Mucosa of descending colon (tissue), 3 donors: ENCODE data around the gene NLRP9. TPM values are rescaled to one million over a fixed set of nuclear protein-coding genes. Genes with fewer than 3 reads are reported as not detected.

Experiments
- ATAC-seq: fragments of 200-7000 bp; cut with Tn5 transposase; one replicate; pipeline ENCODE4 v1.9.1; 2020; ENCODE audit warnings: mild to moderate bottlenecking, moderate library complexity
- DNase-seq, 3 donors: peaks; one replicate each; pipeline ENCODE4 v3.0.0-alpha.2; 2020
- H3K36me3 ChIP-seq: fragments of 200-600 bp; one replicate; pipeline ENCODE4 v1.8.0; 2021; ENCODE audit warnings: low read depth, mild to moderate bottlenecking
- H3K4me1 ChIP-seq: fragments of 200-600 bp; one replicate; pipeline ENCODE4 v1.8.0; 2021; ENCODE audit warnings: low read depth, mild to moderate bottlenecking
- H3K4me3 ChIP-seq: fragments of 200-600 bp; one replicate; pipeline ENCODE4 v1.8.0; 2021; ENCODE audit warnings: mild to moderate bottlenecking
- H3K9me3 ChIP-seq: fragments of 200-600 bp; one replicate; pipeline ENCODE4 v1.8.0; 2021; ENCODE audit warnings: mild to moderate bottlenecking
- intact Hi-C, 2 donors: fragments of 100-400 bp; cut with DNase I in 1 of 2; cut with micrococcal nuclease in 1 of 2; formaldehyde crosslinking; loops; one replicate each; pipeline versions ENCODE4 v1.11.0 to v1.11.1; 2022; cut with DNase I, micrococcal nuclease
- total RNA-seq, 3 donors: library from RNA; stranded (reverse); fragmentation: NEBNext Ultra II Directional in 2 of 3; extraction: Animal tissue kit (Norgen Biotek cat#: 25700) in 2 of 3; gene quantifications; one replicate each; pipeline versions ENCODE4 v1.2.1 to v1.2.4, GENCODE V29; 2021 to 2023
- TF ChIP-seq, protein P1 (sequence below): fragments of 200-600 bp; IDR thresholded peaks from one replicate; pipeline ENCODE4 v1.8.0; 2022; ENCODE audit warnings: antibody characterized with exemption, mild to moderate bottlenecking
- donor health status: DM: no; HTN: no; CAD: no; lungs with moderate emphysema.
- donor health status: DM: no; HTN: no; CAD: no.
- donor health status: DM: no; HTN: yes; CAD: no.

The NLRP9 gene
- total RNA-seq, 3 donors from 2014 or later: not detected

DNA sequence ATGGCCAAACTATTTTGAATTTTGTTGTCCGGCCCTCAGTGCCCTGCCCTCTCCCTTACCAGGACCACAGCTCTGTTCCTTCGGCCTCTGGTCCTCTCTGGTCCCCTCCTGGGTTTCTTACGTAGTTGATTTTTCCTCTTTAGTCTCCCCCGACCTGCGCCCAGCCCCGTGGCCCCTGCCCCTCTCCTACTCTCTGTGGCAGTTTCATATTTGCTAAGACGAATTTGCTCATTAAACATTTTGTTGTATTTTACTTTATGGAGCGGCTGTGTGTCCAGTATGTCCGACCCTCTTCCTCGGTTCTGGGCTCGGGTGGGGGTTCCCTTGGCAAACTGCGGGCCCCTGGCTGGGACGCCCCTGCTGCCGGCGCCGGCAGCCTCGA lies 63.8 kb downstream of the NLRP9 start:
- H3K4me1 ChIP-seq: peaks cover 37% of the 10 kb centered on the region
- TF ChIP-seq, protein P1, sequence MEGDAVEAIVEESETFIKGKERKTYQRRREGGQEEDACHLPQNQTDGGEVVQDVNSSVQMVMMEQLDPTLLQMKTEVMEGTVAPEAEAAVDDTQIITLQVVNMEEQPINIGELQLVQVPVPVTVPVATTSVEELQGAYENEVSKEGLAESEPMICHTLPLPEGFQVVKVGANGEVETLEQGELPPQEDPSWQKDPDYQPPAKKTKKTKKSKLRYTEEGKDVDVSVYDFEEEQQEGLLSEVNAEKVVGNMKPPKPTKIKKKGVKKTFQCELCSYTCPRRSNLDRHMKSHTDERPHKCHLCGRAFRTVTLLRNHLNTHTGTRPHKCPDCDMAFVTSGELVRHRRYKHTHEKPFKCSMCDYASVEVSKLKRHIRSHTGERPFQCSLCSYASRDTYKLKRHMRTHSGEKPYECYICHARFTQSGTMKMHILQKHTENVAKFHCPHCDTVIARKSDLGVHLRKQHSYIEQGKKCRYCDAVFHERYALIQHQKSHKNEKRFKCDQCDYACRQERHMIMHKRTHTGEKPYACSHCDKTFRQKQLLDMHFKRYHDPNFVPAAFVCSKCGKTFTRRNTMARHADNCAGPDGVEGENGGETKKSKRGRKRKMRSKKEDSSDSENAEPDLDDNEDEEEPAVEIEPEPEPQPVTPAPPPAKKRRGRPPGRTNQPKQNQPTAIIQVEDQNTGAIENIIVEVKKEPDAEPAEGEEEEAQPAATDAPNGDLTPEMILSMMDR: no peak
- H3K36me3 ChIP-seq: peaks cover 5% of the 10 kb centered on the region
- H3K9me3 ChIP-seq: no peaks in the 10 kb centered on the region
- intact Hi-C loops: no loop called here
- no peak for ATAC-seq
- H3K4me3 ChIP-seq: no peak overlapping the region
- no peak for DNase-seq

DNA sequence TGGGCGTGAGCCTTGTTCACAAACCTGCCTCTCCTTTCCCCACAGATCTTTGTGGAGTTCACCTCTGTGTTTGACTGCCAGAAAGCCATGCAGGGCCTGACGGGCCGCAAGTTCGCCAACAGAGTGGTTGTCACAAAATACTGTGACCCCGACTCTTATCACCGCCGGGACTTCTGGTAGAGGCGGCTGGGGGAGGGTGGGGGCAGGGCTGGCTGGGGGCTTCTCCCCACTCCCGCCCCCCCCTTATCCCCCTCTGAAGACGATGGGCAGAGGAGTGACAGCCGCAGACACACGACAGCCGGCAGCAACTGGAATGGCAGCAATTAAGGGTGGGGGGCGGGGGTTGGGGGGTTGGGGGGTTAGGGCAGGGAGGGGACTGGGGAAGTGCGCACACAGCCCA lies 64.3 kb downstream of the NLRP9 start:
- Histone ChIP-seq H3K4me3 (no peak overlapping the region), H3K9me3 (no peaks in the 10 kb centered on the region), H3K36me3 (peaks cover 3% of the 10 kb centered on the region), H3K4me1 (peaks cover 32% of the 10 kb centered on the region)
- intact Hi-C loops: no loop called here
- TF ChIP-seq, protein P1: no peak
- no peak for ATAC-seq
- no peak for DNase-seq

DNA sequence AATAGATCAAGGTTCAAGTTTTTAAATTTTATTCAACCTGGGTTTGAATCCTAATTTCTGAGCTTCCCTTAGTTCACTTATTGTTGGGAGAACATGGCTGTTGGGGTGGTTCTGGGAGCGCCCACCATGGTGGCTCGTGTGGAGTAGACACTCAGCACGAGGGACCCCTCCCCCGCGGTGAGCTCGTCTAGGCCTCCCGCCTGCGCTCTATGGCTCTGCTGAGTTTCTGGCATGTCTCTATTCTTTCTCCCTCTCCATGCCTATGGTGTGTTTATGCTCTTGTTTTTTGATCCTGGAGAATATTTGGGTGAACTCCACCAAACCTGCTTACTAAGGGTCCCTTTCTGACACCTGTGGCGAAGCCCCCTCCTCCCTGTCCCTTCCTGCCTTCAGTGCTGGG lies 64.7 kb downstream of the NLRP9 start:
- Histone ChIP-seq H3K4me3 (no peak overlapping the region), H3K9me3 (no peaks in the 10 kb centered on the region), H3K4me1 (peaks cover 28% of the 10 kb centered on the region), H3K36me3 (no peaks in the 10 kb centered on the region)
- DNase-seq: no peak
- intact Hi-C loops: no loop called here
- ATAC-seq: no peak
- TF ChIP-seq, protein P1: no peak

DNA sequence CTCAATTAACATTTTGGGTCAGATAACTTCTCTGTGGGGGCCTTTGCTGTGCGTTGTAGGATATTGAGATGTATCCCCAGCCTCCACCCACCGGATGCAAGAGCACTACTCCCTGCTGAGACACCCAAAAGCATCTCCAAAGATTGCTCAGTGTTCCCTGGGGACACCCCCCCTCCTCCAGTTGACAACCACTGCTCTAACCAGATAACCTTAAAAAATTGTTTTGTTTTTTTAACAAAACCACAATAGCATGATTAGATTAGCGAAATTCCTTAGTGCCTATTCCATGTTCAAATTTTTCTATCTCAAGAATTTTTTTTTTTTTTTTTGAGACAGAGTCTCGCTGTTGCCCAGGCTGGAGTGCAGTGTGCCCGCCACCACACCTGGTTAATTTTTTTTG lies 65.8 kb downstream of the NLRP9 start:
- Histone ChIP-seq H3K4me1 (peaks cover 21% of the 10 kb centered on the region), H3K9me3 (no peaks in the 10 kb centered on the region), H3K4me3 (no peak overlapping the region), H3K36me3 (no peaks in the 10 kb centered on the region)
- DNase-seq: no peak
- no peak for ATAC-seq
- intact Hi-C loops: no loop called here
- TF ChIP-seq, protein P1: no peak

DNA sequence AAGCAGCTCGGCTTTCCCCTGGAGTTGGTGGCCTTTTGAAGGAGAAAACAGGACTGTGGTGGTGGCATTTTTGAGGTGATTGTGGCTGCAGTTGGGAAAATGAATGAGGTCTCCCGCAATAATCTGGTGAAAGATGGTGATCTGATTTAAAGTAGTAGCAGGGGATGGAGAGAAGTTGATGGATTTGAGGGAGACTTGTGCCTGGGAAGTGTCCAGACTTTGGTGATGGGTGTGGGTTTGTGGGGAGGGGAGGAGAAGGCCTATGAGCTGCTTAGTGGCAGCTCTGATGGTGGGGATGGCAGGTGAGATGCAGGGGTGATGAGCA lies 67.2 kb downstream of the NLRP9 start:
- H3K9me3 ChIP-seq: no peaks in the 10 kb centered on the region
- TF ChIP-seq, protein P1: no peak
- H3K4me3 ChIP-seq: no peak overlapping the region
- peaks cover 6% of the 10 kb centered on the region for H3K36me3 ChIP-seq
- H3K4me1 ChIP-seq: peaks cover 7% of the 10 kb centered on the region
- no peak for DNase-seq
- intact Hi-C loops: no loop called here
- no peak for ATAC-seq
